Measurements from ENCODE around the gene LYZL1.
A peak's percentile ranks its signal among the peaks of the same experiment; 100 is the strongest.
"Not testable (repeated sequence)": the region's sequence is repeated elsewhere in the genome, so short reads cannot be mapped to it uniquely, and the experiment has no call there.

LYZL1 gene

DNA sequence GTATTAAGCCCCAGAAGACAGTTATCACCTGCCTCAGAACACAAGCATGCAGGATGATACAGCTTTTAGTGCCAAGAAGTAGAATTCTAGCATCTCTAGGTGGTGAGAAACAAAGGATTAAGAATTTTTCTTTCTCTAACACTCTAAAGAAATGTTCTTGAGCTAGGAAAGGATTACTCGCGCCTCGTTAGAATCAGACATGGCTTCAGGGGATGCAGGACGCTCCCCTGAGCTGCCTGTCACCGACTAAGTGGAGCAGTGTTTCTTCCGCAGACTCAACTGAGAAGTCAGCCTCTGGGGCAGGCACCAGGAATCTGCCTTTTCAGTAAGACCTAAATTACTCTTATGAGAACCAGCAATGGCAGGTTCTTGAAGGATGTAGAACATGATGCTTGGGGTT, at the start of gene LYZL1:
Gene LYZL1, plus strand, starts transcription at position 165 of the 400 bp plus-strand sequence. CDS start 2,798 bp downstream, outside the sequence.
- DNase-seq = not testable (repeated sequence)

DNA sequence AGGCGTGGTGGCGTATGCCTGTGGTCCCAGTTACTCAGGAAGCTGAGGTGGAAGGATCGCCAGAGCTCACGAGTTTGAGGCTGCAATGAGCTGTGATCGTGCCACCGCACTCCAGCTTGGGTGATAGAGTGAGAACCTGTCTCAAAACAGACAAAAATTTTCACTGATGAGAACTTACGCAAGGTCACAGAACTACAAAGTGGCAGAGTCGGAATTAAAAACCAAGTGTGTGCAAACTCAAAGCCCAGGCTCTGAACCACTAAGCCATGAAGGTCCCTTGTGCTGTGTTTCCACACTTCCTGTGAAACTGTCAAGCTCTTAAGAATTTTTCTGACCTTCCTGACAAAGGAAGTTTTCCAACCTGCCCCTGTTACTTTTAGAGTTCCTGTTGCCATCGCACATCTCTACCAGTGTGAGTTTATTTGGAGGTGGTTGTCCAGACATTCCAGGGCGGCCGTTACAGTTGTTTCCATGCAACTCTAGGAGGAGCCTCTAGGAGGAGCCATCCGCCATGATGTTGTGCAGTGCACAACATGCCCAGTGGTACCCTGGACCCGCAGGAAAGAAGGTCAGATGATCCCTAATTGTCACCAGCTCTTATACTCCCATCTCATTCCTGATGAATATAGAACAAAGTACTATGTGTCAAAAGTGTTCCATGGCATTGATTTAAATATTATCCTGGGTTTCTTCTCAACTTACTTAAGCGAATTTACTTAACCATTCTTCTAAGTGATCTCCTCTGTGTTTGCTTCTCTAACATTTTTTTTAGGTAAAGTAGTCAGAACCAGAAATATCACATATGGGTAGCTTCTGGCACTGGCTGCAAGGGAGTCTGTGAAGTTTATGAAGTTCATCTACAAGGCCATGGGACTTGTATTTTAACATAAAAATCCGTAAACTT, 49.0 kb upstream of the LYZL1 start:
- peak; percentile 74 for DNase-seq

DNA sequence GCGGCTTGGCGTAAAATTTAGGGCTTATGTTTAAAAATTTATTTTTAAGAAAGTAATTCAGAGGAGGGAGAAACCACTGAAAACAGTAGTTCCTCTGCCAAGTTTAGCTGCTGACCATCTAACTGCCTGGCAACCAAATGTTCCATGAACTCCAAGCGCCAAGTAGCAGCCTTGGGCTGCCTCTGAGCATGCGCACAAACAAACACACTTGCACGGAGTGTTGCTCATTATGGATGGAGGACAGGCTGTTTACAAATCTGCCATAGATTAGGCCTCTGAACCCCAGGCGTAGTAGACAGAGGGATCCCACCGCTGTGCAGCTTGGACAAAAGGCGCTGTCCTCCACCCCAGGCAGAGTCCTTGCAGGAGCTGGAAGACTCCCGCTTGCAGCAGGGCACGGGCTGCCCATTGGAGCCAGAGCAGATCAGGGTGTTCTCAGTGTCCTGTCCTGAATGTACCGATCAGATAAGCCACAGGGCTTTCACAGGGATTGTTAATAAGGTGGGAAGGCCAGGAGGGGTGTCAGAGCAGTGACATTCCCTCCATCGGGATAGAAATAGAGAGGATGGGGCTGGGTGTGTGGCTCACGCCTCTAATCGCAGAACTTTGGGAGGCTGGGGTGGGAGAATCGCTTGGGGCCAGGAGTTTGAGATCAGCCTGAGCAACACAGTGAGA, 47.7 kb upstream of the LYZL1 start:
- DNase-seq = no peak

DNA sequence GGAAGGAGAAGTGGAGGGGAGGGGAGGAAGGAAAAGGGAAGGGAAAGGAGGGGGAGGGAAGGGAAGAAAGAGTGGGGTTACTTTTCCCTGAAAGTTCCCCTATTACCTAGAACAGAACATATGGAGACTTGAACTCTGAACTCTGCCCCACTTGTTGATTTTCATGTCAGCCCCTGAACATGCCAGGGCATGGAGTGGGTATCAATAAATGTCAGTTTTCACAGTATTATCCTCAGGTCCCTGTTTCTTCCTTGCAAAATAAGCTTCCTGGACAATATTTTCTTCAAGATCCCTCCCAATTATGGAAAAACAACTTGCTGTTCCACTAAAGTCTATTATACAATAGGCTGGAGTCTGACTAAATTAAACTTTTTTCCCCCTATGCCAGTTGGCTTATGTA, 46.9 kb upstream of the LYZL1 start:
- DNase-seq = no peak

DNA sequence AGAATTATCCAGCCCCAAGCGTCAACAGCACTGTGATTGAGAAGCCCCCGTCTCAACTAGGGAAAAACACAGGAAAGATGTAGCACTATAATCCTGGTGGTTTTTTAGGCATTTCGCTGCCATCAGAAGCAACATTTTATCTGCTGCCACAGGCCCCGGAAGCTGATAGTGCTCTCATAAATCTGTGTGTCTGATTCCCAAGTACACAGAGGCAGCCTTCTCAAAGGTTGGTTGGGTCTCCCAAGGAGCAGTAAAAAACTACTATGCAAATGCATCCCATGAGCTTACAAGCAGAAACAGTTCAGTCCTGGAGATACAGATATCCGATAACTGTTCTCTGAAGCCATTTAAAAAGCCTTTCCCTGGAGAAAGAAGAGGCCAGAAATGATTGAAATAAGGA, 45.8 kb upstream of the LYZL1 start:
- DNase-seq = no peak

DNA sequence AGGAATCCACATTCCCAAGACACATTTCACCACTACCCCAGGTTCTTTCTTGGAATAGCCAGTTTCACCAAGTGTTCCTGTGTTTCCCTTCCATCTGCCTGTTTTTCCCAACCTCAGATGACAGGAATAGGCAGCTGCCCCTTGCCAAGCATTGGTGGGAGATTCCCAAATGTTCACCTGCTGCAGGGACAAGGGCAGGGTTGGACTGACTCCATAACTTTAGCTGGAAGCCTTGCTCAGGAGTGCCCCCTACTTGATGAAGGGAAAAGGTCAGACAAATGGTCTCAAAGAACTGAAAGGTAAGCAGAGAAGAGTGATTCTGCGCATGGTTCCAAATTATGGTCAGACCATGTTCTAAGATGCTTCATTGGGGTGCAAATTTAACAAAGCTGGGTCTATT, 45.1 kb upstream of the LYZL1 start:
- peak; percentile 43 for DNase-seq

DNA sequence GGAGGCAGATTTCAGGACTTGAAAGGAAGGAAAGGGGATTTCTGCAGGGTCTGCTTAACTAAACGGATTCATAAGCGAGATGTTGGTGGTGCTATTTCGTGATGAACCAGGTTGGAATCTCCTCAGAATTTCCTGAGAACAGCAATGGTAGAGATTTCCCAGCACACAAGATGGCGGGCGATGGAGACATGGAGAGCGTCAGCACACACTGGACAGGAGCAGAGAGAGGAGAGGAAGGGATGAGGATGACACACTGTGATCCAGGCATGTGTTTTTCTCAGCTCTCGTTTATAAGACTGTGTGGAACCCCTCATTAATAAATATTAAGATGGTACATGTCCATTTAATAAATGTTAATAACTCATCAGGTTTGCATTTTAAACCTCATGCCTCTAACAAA, 43.9 kb upstream of the LYZL1 start:
- no peak for DNase-seq

DNA sequence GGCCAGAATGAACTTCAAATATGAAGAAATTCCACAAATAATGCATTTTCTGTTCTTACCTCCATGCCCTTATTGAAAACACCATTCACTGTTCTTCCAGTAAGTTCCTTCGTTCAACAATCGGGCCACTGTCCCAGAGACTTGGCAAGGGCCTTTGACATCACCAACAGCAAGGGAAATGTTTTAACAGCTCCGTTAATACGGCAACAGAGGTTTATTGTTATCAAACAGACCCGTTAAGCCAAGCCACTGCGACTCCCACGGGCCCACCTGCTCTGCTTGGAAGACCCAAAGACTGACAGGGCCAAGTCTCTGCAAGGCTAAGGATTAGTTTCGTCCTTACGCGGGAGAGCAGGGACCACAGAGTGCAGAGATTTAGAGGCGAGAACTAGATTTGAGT, 43.4 kb upstream of the LYZL1 start:
- no peak for DNase-seq

DNA sequence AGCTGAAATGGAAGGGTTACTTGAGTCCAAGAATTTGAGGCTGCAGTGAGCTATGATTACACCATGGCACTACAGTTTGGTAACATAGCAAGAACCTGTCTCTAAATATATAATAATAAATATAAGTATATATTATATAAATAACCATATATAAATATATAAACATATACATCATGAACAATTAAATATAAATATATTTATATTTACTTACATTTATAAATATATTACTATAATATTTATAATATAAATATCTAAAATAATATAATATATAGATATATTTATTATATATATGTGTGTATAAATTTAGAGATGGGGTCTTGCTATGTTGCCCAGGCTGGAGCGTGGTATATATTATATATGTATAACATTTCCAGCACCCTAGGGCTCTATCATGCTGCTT, 42.4 kb upstream of the LYZL1 start:
- no peak for DNase-seq

DNA sequence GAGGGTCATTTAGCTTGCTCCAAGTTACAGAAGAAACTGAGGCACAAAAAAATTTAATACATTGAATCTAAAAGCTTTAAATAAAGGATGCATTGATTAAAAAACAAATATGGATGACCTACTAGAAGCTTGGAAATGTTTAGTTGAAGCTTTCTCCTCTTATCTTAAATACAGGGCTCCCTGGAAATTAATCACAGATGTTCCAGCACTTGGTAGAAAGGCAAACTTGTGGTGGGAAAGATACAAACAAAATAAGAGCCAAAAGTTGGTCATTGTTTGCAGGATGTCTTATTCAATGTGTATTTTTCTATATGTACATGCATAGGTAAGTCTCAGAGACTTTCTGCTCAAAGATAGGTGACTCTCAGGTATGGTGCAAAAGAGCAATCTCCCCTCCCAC, 40.7 kb upstream of the LYZL1 start:
- no peak for DNase-seq

DNA sequence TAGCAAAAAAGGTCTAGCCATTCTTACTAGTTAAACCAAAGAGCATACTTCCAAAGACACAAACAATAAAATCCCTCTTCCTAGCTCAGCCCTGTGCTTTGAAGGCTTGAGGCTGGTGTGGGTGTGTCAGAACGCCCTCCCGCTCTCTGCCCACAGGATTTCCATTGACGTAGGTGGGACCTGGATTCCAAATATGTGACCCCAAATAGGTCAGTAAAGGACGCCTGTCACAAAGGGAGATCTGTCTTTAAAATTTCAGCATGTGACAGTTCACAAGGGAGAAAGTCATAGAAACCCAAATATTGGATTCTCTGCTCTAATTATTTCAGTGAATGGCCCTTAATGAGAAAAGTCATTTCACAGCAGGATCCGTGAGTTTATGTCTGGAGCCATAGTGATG, 39.9 kb upstream of the LYZL1 start:
- no peak for DNase-seq

DNA sequence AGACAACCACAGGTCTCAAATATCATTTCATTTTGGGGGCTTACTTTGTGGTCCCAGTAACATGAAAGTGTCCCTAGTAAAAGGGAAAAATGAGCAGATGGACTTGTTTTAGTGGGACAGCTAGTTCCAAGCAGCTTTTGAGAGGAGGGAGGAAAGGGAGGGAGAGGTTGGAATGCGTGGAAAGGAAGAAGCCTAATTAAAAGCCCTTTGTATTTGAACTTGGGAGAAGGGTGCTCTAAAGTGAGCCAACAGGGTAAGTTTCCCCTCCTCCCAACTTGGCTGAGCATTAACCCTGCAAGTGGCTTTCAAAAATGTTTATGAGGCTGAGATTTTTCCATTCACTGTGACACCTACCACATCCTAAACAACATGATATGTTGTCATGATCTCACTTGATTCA, 38.8 kb upstream of the LYZL1 start:
- DNase-seq = no peak

DNA sequence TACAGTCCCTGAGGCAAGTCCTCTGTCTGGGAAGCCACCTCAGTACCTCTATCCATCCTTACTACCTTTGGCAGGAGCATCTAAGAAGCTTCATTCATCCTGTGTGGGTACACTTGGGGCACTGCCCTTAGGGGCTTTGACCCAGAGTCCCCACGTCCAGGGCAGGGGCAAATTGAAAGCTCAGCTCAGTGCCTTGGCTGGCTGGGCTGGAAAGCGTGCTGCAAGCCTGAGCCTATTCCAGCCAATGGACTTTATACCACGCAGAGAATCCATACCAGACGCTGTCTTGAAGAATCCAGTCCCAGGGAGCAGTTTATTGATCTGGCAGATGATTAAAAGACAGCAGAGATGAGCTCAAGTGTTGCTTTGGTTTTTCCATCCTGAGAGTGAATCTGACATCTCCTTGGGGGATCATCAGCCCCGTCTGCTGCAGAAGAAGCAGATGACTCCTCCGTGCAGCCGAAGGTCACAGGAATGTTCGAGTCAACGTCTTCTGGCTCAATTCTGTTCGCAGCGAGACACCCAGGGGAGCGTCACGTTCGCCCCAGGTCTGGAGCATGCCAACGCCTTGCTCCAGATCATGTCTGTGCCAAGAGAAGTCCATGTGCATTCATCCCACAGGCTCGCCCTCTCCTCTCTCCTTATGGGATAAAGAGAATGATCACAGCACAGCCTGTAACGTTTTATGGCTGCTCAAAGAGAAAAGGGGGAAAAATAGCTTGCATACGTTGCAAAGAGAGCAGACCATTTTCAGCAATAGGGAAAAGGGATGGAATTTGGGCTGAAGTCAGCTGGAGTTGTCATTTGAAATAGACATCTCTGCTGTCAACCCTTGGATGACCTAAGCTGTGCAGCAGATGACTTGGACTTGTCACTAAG, 35.8 kb upstream of the LYZL1 start:
- no peak for DNase-seq

DNA sequence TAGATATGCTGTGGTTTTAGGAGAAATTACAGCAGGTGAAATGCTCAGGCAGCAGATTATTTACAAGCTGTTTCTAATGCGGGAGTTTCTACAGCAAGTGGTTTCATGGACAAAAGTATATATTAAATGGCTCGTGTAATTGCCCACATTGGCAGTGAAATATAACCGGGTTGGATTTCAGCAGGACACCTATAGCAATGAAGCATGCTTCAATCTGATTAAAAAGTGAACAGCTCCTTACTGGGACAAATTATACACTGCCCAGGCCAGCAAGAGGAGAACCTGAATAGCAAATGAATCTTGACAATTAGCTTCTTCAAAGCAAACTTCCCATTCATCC, 35.2 kb upstream of the LYZL1 start:
- DNase-seq = no peak

DNA sequence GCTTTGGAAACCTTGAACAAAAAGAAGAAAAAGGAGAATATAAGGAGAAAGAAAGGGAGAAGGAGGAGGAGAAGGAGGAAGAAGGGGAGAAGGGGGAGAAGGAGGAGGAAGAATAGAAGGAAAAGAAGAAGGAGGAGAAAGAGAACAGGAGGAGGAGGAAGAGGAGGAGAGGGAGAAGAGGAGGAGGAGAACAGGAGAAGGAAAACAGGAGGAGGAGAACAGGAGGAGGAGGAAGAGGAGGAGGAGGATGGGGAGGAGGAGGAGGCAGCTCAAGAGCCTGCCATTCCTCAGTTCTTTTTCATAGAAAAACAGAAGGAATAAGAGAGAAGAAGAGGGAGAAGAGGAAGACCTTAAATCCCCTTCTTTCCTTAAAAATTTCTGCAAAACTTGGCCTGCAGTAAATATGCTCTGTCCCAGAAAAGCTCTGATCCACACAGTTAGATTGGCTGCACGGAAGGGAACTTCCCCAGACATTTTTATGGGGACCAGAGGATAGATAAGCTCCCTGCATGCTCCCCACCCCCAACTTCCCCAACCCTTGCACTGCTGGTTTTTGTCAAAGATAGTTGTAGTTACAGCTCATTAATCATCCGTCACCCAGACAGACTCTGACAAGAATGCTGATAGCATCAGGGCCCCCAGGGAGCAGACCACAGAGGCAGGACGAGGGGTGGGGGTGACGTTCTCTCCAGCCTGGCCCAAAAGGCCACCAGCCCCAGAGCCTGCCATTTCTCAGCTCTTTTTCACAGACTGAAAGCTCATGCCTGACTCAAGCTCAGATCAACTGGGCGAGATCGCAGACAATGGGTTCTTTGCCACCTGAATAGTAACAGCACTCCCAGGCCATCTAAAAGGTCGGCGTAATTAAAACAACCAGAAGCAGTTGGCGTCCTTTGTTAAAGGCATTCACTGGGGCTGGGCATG, 34.5 kb upstream of the LYZL1 start:
- no peak for DNase-seq

DNA sequence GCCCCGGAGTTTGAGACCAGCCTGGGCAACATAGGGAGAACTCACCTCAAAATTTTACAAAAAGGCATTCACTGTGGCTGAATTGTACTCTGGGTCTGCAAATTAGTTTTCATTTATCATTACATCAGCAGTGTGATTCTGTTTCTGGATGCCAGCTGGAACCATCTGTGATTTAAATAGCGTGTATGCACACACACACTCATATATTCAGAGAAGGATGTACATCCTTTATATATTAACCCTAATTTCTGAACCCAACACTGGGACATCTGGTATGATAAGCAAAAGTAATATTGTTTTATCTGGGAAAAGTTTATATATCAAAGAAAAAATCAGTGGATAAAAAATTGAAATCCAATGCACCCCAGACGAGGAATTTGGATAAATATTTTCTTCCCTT, 33.8 kb upstream of the LYZL1 start:
- DNase-seq = no peak

DNA sequence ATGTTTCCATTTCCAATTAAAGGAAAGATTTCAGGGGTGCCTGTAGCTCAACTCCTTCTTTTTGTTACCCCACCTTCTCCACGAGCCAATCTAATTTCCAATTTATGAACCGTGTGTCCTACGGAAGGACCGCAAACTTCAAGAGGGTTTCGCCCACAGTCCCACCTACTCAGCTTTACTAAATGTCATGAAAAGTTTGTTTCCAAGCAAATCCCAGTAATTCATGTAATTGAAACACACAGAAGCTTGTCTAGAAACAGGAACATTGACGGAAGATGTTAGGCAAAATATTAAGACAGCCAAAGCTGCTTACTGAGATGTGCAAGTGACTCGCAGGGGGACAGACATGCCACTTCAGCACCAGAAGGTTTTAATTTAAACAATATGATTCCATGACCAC, 32.9 kb upstream of the LYZL1 start:
- DNase-seq = no peak

DNA sequence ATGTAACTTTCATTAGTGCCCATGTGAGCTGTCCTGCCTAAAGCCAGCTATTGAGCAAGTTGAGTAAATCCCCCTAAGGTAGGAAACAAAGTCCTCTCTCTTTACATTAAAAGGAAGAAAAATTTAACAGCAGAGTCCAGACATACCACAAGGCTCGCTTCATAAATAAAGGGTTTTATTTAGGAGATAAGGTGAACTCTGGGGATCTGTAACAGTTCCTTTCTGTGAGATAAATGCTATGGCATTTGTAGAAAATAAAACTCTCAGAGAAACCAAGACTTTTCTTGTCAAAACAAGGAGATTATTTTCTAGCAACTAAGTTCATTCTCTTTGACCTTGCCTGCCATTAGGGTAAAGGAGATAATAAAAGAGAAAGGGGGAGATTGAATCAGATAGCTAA, 32.3 kb upstream of the LYZL1 start:
- DNase-seq = no peak

DNA sequence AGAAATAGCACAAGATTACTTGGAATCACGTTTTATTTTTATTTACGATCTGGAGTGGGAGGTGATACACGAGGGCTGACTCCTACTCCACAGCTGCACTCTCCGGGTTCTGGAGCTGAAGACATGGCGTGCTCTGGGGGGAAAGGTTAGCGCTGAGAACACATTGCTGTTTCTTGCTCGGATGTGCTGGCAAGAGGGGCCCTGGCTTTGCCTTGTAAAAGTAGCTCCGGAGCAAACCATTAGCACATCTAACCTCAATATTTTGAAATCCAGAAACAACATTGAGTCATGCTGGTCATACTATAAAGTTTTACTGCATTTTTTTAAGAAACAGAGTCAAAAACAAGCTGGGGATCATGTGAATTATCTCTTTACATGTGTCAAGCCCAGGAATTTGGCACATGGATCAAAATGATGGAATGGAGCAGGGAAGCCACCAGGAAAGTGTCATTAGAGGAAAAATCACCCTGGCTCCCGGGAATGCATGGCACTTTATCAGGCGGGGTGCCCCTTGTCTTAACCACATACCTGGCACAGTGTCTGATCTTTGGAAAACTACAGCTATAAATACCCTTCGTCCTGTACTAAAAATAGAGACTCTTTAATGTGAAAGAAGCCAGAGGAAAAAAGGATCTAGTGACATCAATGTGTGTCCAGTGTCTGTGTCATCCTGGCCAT, 31.6 kb upstream of the LYZL1 start:
- DNase-seq = no peak

DNA sequence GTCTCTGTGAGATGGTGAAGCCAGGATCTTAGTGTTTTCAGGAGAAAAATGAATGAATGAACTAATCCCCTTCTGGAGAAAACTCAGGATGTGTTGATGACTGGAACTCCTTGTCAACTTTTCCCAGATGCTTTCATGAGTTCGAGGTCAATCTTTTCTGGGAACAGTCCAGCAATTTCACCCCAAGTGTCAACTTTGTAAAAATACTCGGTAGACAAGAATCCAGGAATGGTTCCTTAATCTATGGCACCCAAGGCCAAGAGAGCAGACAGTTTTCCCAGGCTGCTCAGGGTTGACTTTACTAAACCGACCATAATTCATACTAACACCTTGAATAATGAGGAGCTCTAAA, 31.1 kb upstream of the LYZL1 start:
- DNase-seq = no peak

DNA sequence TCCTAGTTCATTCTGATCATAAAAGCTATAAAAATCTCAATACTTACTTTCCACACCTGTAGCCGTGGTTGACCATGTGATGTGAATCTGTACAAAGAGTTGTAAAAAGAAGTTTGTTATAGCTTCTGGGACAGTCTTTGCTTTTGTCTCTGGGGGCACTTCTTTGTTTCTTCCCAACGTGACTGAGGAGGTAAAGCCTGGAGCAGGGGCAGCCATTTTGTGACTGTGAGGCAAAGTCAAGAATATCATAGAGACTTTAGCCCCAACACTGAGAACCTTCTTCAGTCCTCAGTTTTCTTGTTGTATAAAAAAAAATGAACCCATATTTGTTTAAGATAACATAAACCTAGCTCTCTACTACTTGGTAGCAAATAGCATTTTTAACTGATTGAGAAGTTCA, 29.4 kb upstream of the LYZL1 start:
- no peak for DNase-seq

DNA sequence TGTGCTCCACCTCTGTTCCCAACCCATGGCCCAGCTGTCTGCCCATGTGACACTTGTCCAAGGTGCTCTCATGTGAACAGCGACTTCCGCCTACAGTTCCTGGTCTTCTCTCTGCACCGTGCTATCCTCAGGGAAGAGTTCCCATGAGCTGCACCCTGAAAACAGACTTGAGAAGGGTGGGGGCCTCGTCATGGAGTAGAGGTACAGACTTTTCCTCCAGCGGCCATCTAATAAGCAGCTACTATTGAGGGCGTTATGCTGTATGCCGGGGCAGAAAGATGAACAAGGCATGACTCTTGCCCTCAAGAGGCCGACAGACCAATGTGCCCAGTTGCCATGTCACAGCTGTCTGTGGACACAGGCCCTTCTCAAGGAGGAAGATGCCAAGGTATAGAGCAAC, 25.4 kb upstream of the LYZL1 start:
- no peak for DNase-seq
